ENCODE data around the gene FNIP2. TPM values are rescaled to one million over a fixed set of nuclear protein-coding genes. Genes with fewer than 3 reads are reported as not detected.

FNIP2 gene
- total and polyA plus RNA-seq, 10 donors = 2.4 to 59.1 (median 36.7) TPM

DNA sequence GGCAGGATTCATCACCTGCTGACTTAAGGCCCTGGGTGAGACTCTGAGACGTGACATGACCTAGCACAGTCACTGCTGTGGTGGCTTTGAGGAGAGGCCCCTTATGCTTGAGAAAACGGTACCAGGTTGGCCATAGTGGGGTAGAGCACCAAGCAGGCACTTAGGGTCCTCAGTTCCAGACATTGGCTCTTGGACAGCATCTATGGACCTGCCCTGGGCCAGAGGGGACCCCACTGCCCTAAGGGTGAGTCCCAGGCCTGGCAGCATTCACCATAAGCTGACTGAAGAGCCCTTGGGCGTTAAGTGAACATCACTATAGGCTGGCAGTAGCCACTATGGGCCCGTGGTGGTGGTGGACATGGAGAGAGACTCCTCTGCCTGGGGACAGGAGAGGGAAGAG is 78.7 kb downstream of the FNIP2 start:
- intact Hi-C loops (cut with DNase I; ENCODE audit: low total_unique reads) = loop anchor here (5.0 kb wide), 1 partner anchor 115 kb away; no protein-coding TSS in a partner anchor
- 89 to 100% (median 90%) methylated on average over 2 to 4 of the region's 4 CpGs for WGBS, 5 donors
- DNase-seq = no peak

DNA sequence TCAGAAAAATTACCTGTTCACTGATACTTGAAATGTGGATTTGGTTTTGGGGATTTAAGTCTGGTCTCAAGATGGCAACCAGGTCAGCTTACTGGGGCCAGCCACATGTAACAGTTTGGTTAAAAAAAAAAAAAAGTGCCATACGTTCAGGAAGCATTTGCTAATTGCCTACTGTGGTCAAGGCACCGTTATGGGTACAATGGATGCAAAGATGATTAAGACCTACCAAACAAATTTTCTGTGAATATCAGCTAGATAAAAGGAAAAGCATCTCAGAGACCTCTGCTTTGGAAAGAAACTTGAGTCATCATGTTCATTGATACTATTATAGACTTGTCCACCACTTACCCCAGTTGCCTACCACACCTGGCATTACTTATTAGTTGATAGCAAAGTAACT is 80.9 kb downstream of the FNIP2 start:
- no peaks in the 10 kb centered on the region for H3K27me3 ChIP-seq (replicated peaks in 1 of 7)
- intact Hi-C loops (cut with DNase I; ENCODE audit: low total_unique reads) = loop anchor here (5.0 to 10.0 kb wide), 3 partner anchors 117 to 595 kb away; no protein-coding TSS in a partner anchor
- no peak for DNase-seq
- peaks cover 0 to 7% (median 0%) of the 10 kb centered on the region in 6 donors for H3K4me1 ChIP-seq
- WGBS, 5 donors = 54 to 76% (median 69%) methylated on average over 2 of the region's 2 CpGs
- no peak for TF ChIP-seq CTCF (IDR thresholded peaks at IDR 0.05 in 8 of 11, conservative IDR thresholded peaks at IDR 0.05 in 3 of 11)
- no peak for TF ChIP-seq POLR2A (IDR thresholded peaks at IDR 0.05)
- no peak for TF ChIP-seq POLR2AphosphoS5 (IDR thresholded peaks at IDR 0.05)
- H3K4me3 ChIP-seq = no peak overlapping the region
- H3K36me3 ChIP-seq = peaks cover 0 to 36% (median 0%) of the 10 kb centered on the region in 6 donors
- no peaks in the 10 kb centered on the region for H3K9me3 ChIP-seq
- no peak overlapping the region for H3K27ac ChIP-seq

More for the DNA sequence above, 78.7 kb downstream of the FNIP2 start:
- H3K4me1 ChIP-seq = peaks cover 0 to 7% (median 0%) of the 10 kb centered on the region in 6 donors
- peaks cover 0 to 29% (median 0%) of the 10 kb centered on the region in 6 donors for H3K36me3 ChIP-seq
- no peak overlapping the region for H3K4me3 ChIP-seq
- TF ChIP-seq POLR2A (IDR thresholded peaks at IDR 0.05) (no peak), POLR2AphosphoS5 (IDR thresholded peaks at IDR 0.05) (no peak), CTCF (IDR thresholded peaks at IDR 0.05 in 8 of 11, conservative IDR thresholded peaks at IDR 0.05 in 3 of 11) (no peak)
- no peaks in the 10 kb centered on the region for H3K27me3 ChIP-seq (replicated peaks in 1 of 7)
- no peaks in the 10 kb centered on the region for H3K9me3 ChIP-seq
- no peak overlapping the region for H3K27ac ChIP-seq

DNA sequence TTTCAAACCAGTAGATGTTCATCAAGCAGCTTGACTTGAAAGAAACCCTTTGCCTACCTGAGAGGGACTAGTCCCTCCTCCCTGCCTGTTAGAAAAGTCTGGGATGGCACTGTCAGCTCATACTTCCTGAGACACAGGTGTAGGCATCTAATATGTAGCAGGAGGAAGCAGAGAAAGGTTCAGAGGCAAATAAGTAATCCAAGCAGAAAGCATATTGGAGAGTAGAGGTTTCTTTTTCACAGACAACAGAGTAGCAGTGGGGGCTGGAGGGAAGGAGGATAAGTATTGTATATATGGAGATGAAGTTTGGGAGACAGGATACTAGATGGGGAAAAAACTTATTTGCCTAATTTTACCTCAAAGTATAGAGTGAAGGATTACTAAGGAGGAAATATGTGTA is 81.5 kb downstream of the FNIP2 start:
- no peak for DNase-seq
- no peak overlapping the region for H3K4me3 ChIP-seq
- intact Hi-C loops (cut with DNase I; ENCODE audit: low total_unique reads) = loop anchor here (10.0 kb wide), 2 partner anchors 354 to 594 kb away; no protein-coding TSS in a partner anchor
- H3K27ac ChIP-seq = peak overlapping the region in 1 of 8 donors; percentile 15
- H3K4me1 ChIP-seq = peaks cover 0 to 7% (median 0%) of the 10 kb centered on the region in 6 donors
- no peaks in the 10 kb centered on the region for H3K9me3 ChIP-seq
- TF ChIP-seq POLR2A (IDR thresholded peaks at IDR 0.05) (no peak), CTCF (IDR thresholded peaks at IDR 0.05 in 8 of 11, conservative IDR thresholded peaks at IDR 0.05 in 3 of 11) (no peak), POLR2AphosphoS5 (IDR thresholded peaks at IDR 0.05) (no peak)
- H3K36me3 ChIP-seq = peaks cover 0 to 36% (median 0%) of the 10 kb centered on the region in 6 donors
- no peaks in the 10 kb centered on the region for H3K27me3 ChIP-seq (replicated peaks in 1 of 7)

- intact Hi-C loops (cut with DNase I; ENCODE audit: low total_unique reads) = loop anchor here (10.0 kb wide), 2 partner anchors 354 to 594 kb away; no protein-coding TSS in a partner anchor
- Histone ChIP-seq H3K4me1 (peaks cover 0 to 7% (median 0%) of the 10 kb centered on the region in 6 donors), H3K36me3 (peaks cover 0 to 32% (median 0%) of the 10 kb centered on the region in 6 donors), H3K27ac (no peak overlapping the region), H3K27me3 (replicated peaks in 1 of 7) (no peaks in the 10 kb centered on the region), H3K4me3 (no peak overlapping the region), H3K9me3 (no peaks in the 10 kb centered on the region)
- 69 to 76% (median 70%) methylated on average over 7 of the region's 7 CpGs for WGBS, 5 donors
- no peak for DNase-seq
- TF ChIP-seq POLR2AphosphoS5 (IDR thresholded peaks at IDR 0.05) = no peak
- TF ChIP-seq CTCF (IDR thresholded peaks at IDR 0.05 in 8 of 11, conservative IDR thresholded peaks at IDR 0.05 in 3 of 11) = peak; percentile 34 to 74 (median 64)
Observed at GRCh38 chr4:158850800-158851644, 82.2 kb downstream of the FNIP2 start.
